Measurements from ENCODE around the gene FTSJ3. TPM values are rescaled to one million over a fixed set of nuclear protein-coding genes. Genes with fewer than 3 reads are reported as not detected.

FTSJ3 gene
- total RNA-seq, 1 donor from 2014 or later = 50.2 TPM

DNA sequence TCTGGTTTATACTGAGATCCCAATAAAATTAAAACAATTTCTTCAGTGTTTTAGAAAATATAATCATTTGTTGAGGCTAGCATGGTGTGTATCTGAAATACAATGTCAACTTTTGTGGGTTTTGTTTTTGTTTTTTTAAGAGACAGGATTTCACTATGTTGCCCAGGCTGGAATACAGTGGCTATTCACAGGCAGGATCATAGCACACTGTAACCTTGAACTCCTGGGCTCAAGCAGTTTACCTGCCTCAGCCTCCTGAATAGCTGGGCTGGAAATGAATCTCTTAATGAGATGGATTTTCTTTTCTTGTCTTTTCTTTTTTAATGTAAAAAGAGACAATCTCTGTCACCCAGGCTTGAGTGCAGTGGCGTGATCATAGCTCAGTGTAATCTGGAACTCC is 41.3 kb downstream of the FTSJ3 start:
- peaks cover 19% of the 10 kb centered on the region for H3K4me1 Mint-ChIP-seq (ENCODE audit: low read depth, unreplicated experiment)
- H3K36me3 ChIP-seq (ENCODE audit: insufficient read depth, low read length) = peaks cover 37% of the 10 kb centered on the region

DNA sequence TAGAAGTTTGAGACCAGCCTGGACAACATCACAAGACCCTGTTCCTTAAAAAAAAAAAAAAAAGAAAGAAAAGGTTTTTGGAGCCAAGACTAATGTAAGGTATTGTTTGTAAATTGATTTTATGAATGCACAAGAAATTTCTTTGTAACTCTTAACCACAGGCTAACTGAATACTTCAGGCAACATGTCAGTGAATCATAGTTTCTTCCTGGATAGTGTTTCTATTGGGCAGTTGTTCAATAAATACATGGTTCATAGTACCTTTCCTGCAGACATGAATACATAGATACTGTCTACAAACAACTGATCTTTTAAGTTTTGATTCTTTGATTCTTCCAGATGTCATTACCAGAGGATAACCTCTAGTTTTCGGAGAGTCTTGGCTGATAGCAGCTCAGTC is 41.9 kb downstream of the FTSJ3 start:
- peaks cover 14% of the 10 kb centered on the region for H3K36me3 Mint-ChIP-seq (ENCODE audit: low read depth, unreplicated experiment)
- H3K27ac Mint-ChIP-seq (ENCODE audit: unreplicated experiment) = peak overlapping the region; percentile 62
- peak overlapping the region; percentile 39 for H3K4me2 ChIP-seq (ENCODE audit: low read length)
- H4K20me1 ChIP-seq (ENCODE audit: insufficient read depth, low read length) = peaks cover 94% of the 10 kb centered on the region
- H3K9me3 Mint-ChIP-seq (ENCODE audit: unreplicated experiment) = no peaks in the 10 kb centered on the region
- FAIRE-seq = no peak
- H3K79me2 ChIP-seq (ENCODE audit: insufficient read depth, low read length) = peaks cover 97% of the 10 kb centered on the region
- DNase-seq (ENCODE audit: low read depth) = peak; percentile 71
- H3K4me1 ChIP-seq (ENCODE audit: insufficient read depth, low read length) = peaks cover 9% of the 10 kb centered on the region
- H3K27ac ChIP-seq (ENCODE audit: low read depth, low read length) = peak overlapping the region; percentile 13
- H3K36me3 ChIP-seq (ENCODE audit: insufficient read depth, low read length) = peaks cover 32% of the 10 kb centered on the region
- peaks cover 24% of the 10 kb centered on the region for H3K4me1 Mint-ChIP-seq (ENCODE audit: low read depth, unreplicated experiment)
- no peak overlapping the region for H3K4me3 ChIP-seq (ENCODE audit: insufficient read depth, low read depth, low read length)
- H3K9me3 ChIP-seq (ENCODE audit: insufficient read depth, low read depth, low read length) = no peaks in the 10 kb centered on the region
- no peaks in the 10 kb centered on the region for H3K27me3 ChIP-seq (ENCODE audit: insufficient read depth, low read length)
- H3K9ac ChIP-seq (ENCODE audit: low read length) = no peak overlapping the region
- TF ChIP-seq EZH2 (IDR thresholded peaks at IDR 0.05; ENCODE audit: insufficient read depth, low read length) = no peak
- TF ChIP-seq, protein P1, sequence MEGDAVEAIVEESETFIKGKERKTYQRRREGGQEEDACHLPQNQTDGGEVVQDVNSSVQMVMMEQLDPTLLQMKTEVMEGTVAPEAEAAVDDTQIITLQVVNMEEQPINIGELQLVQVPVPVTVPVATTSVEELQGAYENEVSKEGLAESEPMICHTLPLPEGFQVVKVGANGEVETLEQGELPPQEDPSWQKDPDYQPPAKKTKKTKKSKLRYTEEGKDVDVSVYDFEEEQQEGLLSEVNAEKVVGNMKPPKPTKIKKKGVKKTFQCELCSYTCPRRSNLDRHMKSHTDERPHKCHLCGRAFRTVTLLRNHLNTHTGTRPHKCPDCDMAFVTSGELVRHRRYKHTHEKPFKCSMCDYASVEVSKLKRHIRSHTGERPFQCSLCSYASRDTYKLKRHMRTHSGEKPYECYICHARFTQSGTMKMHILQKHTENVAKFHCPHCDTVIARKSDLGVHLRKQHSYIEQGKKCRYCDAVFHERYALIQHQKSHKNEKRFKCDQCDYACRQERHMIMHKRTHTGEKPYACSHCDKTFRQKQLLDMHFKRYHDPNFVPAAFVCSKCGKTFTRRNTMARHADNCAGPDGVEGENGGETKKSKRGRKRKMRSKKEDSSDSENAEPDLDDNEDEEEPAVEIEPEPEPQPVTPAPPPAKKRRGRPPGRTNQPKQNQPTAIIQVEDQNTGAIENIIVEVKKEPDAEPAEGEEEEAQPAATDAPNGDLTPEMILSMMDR (IDR thresholded peaks at IDR 0.05; ENCODE audit: insufficient read depth, low read depth, low read length) = no peak
- H3K27me3 Mint-ChIP-seq (ENCODE audit: low read depth, unreplicated experiment) = no peaks in the 10 kb centered on the region
- no peak overlapping the region for H2AFZ ChIP-seq (ENCODE audit: low read depth, low read length)
- no peak overlapping the region for H3K4me3 Mint-ChIP-seq (ENCODE audit: unreplicated experiment)

More for the DNA sequence above, 41.3 kb downstream of the FTSJ3 start:
- Histone ChIP-seq H2AFZ (ENCODE audit: low read depth, low read length) (no peak overlapping the region), H3K9ac (ENCODE audit: low read length) (no peak overlapping the region), H3K4me3 (ENCODE audit: insufficient read depth, low read depth, low read length) (no peak overlapping the region), H3K27ac (ENCODE audit: low read depth, low read length) (peak overlapping the region; percentile 13), H3K79me2 (ENCODE audit: insufficient read depth, low read length) (peaks cover 97% of the 10 kb centered on the region), H3K4me1 (ENCODE audit: insufficient read depth, low read length) (peaks cover 9% of the 10 kb centered on the region), H4K20me1 (ENCODE audit: insufficient read depth, low read length) (peaks cover 91% of the 10 kb centered on the region), H3K9me3 (ENCODE audit: insufficient read depth, low read depth, low read length) (no peaks in the 10 kb centered on the region), H3K4me2 (ENCODE audit: low read length) (no peak overlapping the region), H3K27me3 (ENCODE audit: insufficient read depth, low read length) (no peaks in the 10 kb centered on the region)
- Mint-ChIP-seq H3K27ac (ENCODE audit: unreplicated experiment) (no peak overlapping the region), H3K4me3 (ENCODE audit: unreplicated experiment) (no peak overlapping the region), H3K9me3 (ENCODE audit: unreplicated experiment) (no peaks in the 10 kb centered on the region), H3K36me3 (ENCODE audit: low read depth, unreplicated experiment) (peaks cover 14% of the 10 kb centered on the region), H3K27me3 (ENCODE audit: low read depth, unreplicated experiment) (no peaks in the 10 kb centered on the region)
- DNase-seq (ENCODE audit: low read depth) (no peak), FAIRE-seq (no peak)
- TF ChIP-seq, protein P1 (IDR thresholded peaks at IDR 0.05; ENCODE audit: insufficient read depth, low read depth, low read length) = no peak
- no peak for TF ChIP-seq EZH2 (IDR thresholded peaks at IDR 0.05; ENCODE audit: insufficient read depth, low read length)

DNA sequence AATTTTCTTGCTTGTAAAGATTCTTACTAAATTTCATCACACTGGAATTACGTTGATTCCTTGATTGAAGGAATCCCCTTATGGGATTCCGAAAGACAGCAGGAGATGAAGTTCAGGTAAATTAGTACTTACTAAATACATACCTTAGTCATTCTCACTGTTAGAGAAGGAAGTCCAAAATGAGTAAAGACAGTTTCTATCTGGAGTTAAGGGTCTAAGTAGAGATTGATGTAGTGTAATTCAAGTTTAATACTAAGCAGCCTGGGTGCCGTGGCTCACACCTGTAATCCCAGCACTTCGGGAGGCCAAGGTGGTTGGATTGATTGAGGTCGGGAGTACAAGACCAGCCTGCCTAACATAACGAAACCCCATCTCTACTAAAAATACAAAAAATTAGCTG is 43.9 kb downstream of the FTSJ3 start:
- Histone ChIP-seq H3K4me3 (ENCODE audit: insufficient read depth, low read depth, low read length) (no peak overlapping the region), H3K4me2 (ENCODE audit: low read length) (no peak overlapping the region), H3K36me3 (ENCODE audit: insufficient read depth, low read length) (peaks cover 21% of the 10 kb centered on the region), H3K9me3 (ENCODE audit: insufficient read depth, low read depth, low read length) (no peaks in the 10 kb centered on the region), H2AFZ (ENCODE audit: low read depth, low read length) (no peak overlapping the region), H4K20me1 (ENCODE audit: insufficient read depth, low read length) (peaks cover 95% of the 10 kb centered on the region), H3K4me1 (ENCODE audit: insufficient read depth, low read length) (peaks cover 9% of the 10 kb centered on the region), H3K27me3 (ENCODE audit: insufficient read depth, low read length) (no peaks in the 10 kb centered on the region), H3K27ac (ENCODE audit: low read depth, low read length) (no peak overlapping the region), H3K79me2 (ENCODE audit: insufficient read depth, low read length) (peaks cover 97% of the 10 kb centered on the region), H3K9ac (ENCODE audit: low read length) (no peak overlapping the region)
- peaks cover 27% of the 10 kb centered on the region for H3K4me1 Mint-ChIP-seq (ENCODE audit: low read depth, unreplicated experiment)
- H3K27me3 Mint-ChIP-seq (ENCODE audit: low read depth, unreplicated experiment) = no peaks in the 10 kb centered on the region
- TF ChIP-seq, protein P1 (IDR thresholded peaks at IDR 0.05; ENCODE audit: insufficient read depth, low read depth, low read length) = no peak
- no peak for TF ChIP-seq EZH2 (IDR thresholded peaks at IDR 0.05; ENCODE audit: insufficient read depth, low read length)
- no peak overlapping the region for H3K4me3 Mint-ChIP-seq (ENCODE audit: unreplicated experiment)
- H3K27ac Mint-ChIP-seq (ENCODE audit: unreplicated experiment) = no peak overlapping the region
- H3K9me3 Mint-ChIP-seq (ENCODE audit: unreplicated experiment) = no peaks in the 10 kb centered on the region
- H3K36me3 Mint-ChIP-seq (ENCODE audit: low read depth, unreplicated experiment) = peaks cover 12% of the 10 kb centered on the region
- FAIRE-seq (no peak), DNase-seq (ENCODE audit: low read depth) (no peak)

Data from astrocyte (in vitro differentiated cells and primary cell).